Measurements from ENCODE around the gene SPACA4. TPM values are rescaled to one million over a fixed set of nuclear protein-coding genes. Genes with fewer than 3 reads are reported as not detected.

Gene SPACA4
- total RNA-seq, 1 experiment from 2014 or later, result not detected

DNA sequence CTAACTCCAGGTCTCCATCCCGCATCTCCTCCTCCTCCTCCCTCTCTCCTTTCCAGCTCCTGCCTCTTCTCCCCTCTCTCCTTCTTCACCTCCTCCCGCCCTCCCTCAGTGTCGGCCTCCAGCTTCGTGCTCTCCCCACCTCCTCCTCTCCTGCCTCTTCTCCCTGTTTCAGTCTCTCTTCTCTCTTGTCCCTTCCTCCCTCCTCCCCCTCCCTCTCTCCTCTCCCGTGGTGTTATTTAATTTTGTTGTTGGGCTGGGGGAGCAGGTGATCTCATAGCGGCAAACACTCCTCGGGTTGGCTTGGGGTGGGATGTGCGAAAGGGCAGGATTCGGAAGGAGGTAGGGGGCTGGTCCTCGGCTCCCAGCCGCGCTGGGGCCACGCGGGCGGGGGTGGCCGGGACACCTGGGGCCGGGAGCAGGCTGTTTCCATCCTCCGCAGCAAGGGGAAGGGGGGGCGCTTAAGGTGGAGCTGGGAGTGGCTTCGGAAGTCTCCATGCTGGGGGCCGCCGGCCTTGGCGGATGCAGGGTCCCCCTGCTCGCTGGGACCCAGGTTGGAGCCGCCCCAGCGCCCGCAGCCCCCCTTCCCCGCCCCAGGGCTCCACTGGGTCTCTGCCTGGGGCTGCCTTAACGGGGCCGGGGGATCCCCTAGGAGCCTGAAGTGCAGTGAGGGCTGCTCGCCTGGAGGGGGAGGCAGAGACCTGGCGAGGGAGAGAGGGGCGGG lies 39.6 kb downstream of the SPACA4 start, which contains the start of gene CA11:
Gene CA11 (minus strand): TSS at position 187 of the 721 bp plus-strand sequence. CDS start 555 bp downstream, outside the sequence.
- Mint-ChIP-seq H3K4me1 (ENCODE audit: insufficient read depth, unreplicated experiment) (peaks cover 24% of the 10 kb centered on the region), H3K36me3 (ENCODE audit: insufficient read depth, unreplicated experiment) (no peaks in the 10 kb centered on the region), H3K4me3 (ENCODE audit: unreplicated experiment) (peak within 1 kb of the TSS; percentile 73), H3K9me3 (ENCODE audit: unreplicated experiment) (no peaks in the 10 kb centered on the region), H3K27ac (ENCODE audit: low read depth, unreplicated experiment) (peak within 1 kb of the TSS; percentile 4), H3K27me3 (ENCODE audit: insufficient read depth, unreplicated experiment) (peaks cover 10% of the 10 kb centered on the region)
- TF ChIP-seq, protein P1, sequence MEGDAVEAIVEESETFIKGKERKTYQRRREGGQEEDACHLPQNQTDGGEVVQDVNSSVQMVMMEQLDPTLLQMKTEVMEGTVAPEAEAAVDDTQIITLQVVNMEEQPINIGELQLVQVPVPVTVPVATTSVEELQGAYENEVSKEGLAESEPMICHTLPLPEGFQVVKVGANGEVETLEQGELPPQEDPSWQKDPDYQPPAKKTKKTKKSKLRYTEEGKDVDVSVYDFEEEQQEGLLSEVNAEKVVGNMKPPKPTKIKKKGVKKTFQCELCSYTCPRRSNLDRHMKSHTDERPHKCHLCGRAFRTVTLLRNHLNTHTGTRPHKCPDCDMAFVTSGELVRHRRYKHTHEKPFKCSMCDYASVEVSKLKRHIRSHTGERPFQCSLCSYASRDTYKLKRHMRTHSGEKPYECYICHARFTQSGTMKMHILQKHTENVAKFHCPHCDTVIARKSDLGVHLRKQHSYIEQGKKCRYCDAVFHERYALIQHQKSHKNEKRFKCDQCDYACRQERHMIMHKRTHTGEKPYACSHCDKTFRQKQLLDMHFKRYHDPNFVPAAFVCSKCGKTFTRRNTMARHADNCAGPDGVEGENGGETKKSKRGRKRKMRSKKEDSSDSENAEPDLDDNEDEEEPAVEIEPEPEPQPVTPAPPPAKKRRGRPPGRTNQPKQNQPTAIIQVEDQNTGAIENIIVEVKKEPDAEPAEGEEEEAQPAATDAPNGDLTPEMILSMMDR (IDR thresholded peaks at IDR 0.05; ENCODE audit: unreplicated experiment), result peak; percentile 89
- peak; percentile 90 for DNase-seq (ENCODE audit: unreplicated experiment)
- no TSS peak for BruUV-seq (replicated peaks)
- intact Hi-C loops (cut with micrococcal nuclease), result loop anchor here (1.0 kb wide), 4 partner anchors 29 to 196 kb away; no protein-coding TSS in a partner anchor
- CTCF ChIA-PET, result interaction anchor here (0.6 to 2.0 kb wide), 16 partner anchors 12 to 200 kb away, joined by 3 to 12 read pairs (median 4); partner anchors contain the start of gene HSD17B14
- POLR2A ChIA-PET, result interaction anchor here (0.6 to 2.4 kb wide), 19 partner anchors 9 to 309 kb away, joined by 3 to 22 read pairs (median 4); partner anchors contain the start of genes BAX, DBP, RPL18 and SPHK2

DNA sequence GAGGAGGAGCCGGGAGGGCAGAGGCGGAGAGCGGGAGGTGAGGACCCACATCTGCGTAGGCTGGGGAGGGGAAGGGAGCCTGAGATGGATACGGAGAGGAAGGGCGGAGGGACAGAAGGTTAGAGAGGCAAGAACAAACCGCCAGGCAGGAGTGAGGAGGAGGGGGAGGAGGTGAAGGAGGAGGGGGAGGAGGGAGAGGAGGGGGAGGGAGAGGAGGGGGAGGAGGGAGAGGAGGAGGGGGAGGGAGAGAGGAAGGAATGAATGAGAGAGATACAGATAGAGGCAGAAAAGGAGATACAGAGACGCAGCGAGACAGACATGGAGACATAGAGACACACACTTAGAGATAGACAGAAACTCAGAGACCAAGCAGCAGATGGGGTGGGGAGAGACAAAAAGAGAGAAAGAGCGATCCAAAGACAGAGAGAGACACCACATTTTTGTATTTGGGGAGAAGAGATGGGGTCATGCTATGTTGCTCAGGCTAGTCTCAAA lies 40.2 kb downstream of the SPACA4 start:
- intact Hi-C loops (cut with micrococcal nuclease), result loop anchor here (1.0 kb wide), 4 partner anchors 29 to 196 kb away; no protein-coding TSS in a partner anchor
- TF ChIP-seq, protein P1 (IDR thresholded peaks at IDR 0.05; ENCODE audit: unreplicated experiment), result no peak
- Mint-ChIP-seq H3K36me3 (ENCODE audit: insufficient read depth, unreplicated experiment) (no peaks in the 10 kb centered on the region), H3K9me3 (ENCODE audit: unreplicated experiment) (no peaks in the 10 kb centered on the region), H3K27ac (ENCODE audit: low read depth, unreplicated experiment) (no peak overlapping the region), H3K4me3 (ENCODE audit: unreplicated experiment) (peak overlapping the region; percentile 73), H3K27me3 (ENCODE audit: insufficient read depth, unreplicated experiment) (peaks cover 10% of the 10 kb centered on the region), H3K4me1 (ENCODE audit: insufficient read depth, unreplicated experiment) (peaks cover 24% of the 10 kb centered on the region)
- CTCF ChIA-PET, result interaction anchor here (1.3 to 1.6 kb wide), 4 partner anchors 28 to 154 kb away, joined by 3 to 8 read pairs (median 7); no protein-coding TSS in a partner anchor
- DNase-seq (ENCODE audit: unreplicated experiment), result no peak
- no TSS peak for BruUV-seq (replicated peaks)
- POLR2A ChIA-PET, result interaction anchor here (0.6 to 2.4 kb wide), 10 partner anchors 10 to 308 kb away, joined by 3 to 22 read pairs (median 4); partner anchors contain the start of genes BAX, DBP, RPL18 and SPHK2

DNA sequence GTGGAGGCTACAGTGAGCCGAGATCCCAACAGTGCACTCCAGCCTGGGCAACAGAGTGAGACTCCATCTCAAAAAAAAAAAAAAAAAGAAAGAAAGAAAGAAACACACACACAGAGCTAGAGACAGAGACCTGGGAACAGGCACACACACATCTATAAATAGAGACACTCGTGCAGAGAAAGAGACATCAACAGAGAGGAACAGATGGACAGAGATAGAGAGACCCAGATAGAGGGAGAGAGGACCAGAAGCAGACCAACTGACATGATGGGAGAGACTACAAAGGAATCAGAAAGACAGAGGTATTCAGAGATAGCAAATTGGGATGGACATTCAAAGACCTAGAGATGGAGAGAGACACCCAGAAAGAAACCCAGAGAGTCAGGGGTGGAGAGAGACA lies 41.6 kb downstream of the SPACA4 start:
- no peaks in the 10 kb centered on the region for H3K9me3 Mint-ChIP-seq (ENCODE audit: unreplicated experiment)
- no peaks in the 10 kb centered on the region for H3K36me3 Mint-ChIP-seq (ENCODE audit: insufficient read depth, unreplicated experiment)
- TF ChIP-seq, protein P1 (IDR thresholded peaks at IDR 0.05; ENCODE audit: unreplicated experiment), result no peak
- BruUV-seq (replicated peaks), result no TSS peak
- H3K4me3 Mint-ChIP-seq (ENCODE audit: unreplicated experiment), result peak overlapping the region; percentile 4
- POLR2A ChIA-PET, result interaction anchor here (0.7 to 1.3 kb wide), 2 partner anchors 12 to 14 kb away, joined by 3 read pairs; no protein-coding TSS in a partner anchor
- no peak overlapping the region for H3K27ac Mint-ChIP-seq (ENCODE audit: low read depth, unreplicated experiment)
- DNase-seq (ENCODE audit: unreplicated experiment), result no peak
- peaks cover 24% of the 10 kb centered on the region for H3K4me1 Mint-ChIP-seq (ENCODE audit: insufficient read depth, unreplicated experiment)
- peaks cover 4% of the 10 kb centered on the region for H3K27me3 Mint-ChIP-seq (ENCODE audit: insufficient read depth, unreplicated experiment)
- intact Hi-C loops (cut with micrococcal nuclease), result loop anchor here (2.0 kb wide), 1 partner anchor 187 kb away; no protein-coding TSS in a partner anchor
- CTCF ChIA-PET, result interaction anchor here (0.6 kb wide), 2 partner anchors 29 to 253 kb away, joined by 3 to 4 read pairs; no protein-coding TSS in a partner anchor

Measured in MCF 10A (cell line).